PC-9 (cell line): Measurements from ENCODE around the gene ABCC3. TPM values are rescaled to one million over a fixed set of nuclear protein-coding genes. Genes with fewer than 3 reads are reported as not detected.
A peak's percentile ranks its signal among the peaks of the same experiment; 100 is the strongest.

Source experiments
- BruUV-seq: library from RNA; stranded (reverse); fragments of 400-500 nt; replicated peaks from 2 replicates; lab custom pipeline; 2021; lab: Mats Ljungman, UMichigan
- CTCF ChIA-PET: fragments of 300-600 bp; sonication (Branson Sonifier 250); formaldehyde crosslinking; loops from one replicate; lab custom pipeline; 2022; ENCODE audit warnings: antibody characterized with exemption; lab: Charles Lee
- POLR2A ChIA-PET: fragments of 300-600 bp; sonication (Branson Sonifier 250); formaldehyde crosslinking; loops from one replicate; lab custom pipeline; 2022; ENCODE audit warnings: antibody characterized with exemption; ENCODE audit not compliant: unreplicated experiment; lab: Charles Lee
- DNase-seq, 2 experiments: peaks; one replicate each; pipeline versions ENCODE4 v3.0.0 to v3.0.0-alpha.2; 2015 to 2022; ENCODE audit warnings: mixed read lengths in 1 of 2
- H2AFZ ChIP-seq: fragments of 200-600 bp; sonication (generic); 2 replicates; pipeline ENCODE4 v1.8.1; 2017; ENCODE audit warnings: antibody characterized with exemption
- H3F3A ChIP-seq: fragments of 200-600 bp; sonication (generic); 2 replicates; pipeline ENCODE4 v1.8.1; 2017; ENCODE audit warnings: antibody characterized with exemption, mild to moderate bottlenecking, low read depth; ENCODE audit not compliant: insufficient read depth
- H3K27ac ChIP-seq: fragments of 200-600 bp; sonication (generic); 2 replicates; pipeline ENCODE4 v1.6.1; 2016; ENCODE audit warnings: mixed run types
- H3K27me3 ChIP-seq: fragments of 200-600 bp; sonication (generic); 2 replicates; pipeline ENCODE4 v1.6.1; 2016; ENCODE audit warnings: low read depth, mixed run types; ENCODE audit not compliant: insufficient read depth
- H3K36me3 ChIP-seq: fragments of 200-600 bp; sonication (generic); 2 replicates; pipeline ENCODE4 v1.6.1; 2016; ENCODE audit warnings: low read depth, mixed run types
- H3K4me1 ChIP-seq: fragments of 200-600 bp; sonication (generic); replicated peaks from 2 replicates; pipeline ENCODE4 v1.6.1; 2016; ENCODE audit warnings: mixed run types; ENCODE audit not compliant: insufficient read depth
- H3K4me2 ChIP-seq: fragments of 200-600 bp; sonication (generic); 2 replicates; pipeline ENCODE4 v1.6.1; 2017; ENCODE audit warnings: mixed run types
- H3K4me3 ChIP-seq: fragments of 200-600 bp; sonication (generic); 2 replicates; pipeline ENCODE4 v1.6.1; 2016; ENCODE audit warnings: mixed run types
- H3K79me2 ChIP-seq: fragments of 200-600 bp; sonication (generic); 2 replicates; pipeline ENCODE4 v1.6.1; 2017; ENCODE audit warnings: low read depth, mixed run types
- H3K9me2 ChIP-seq: fragments of 200-600 bp; sonication (generic); 2 replicates; pipeline ENCODE4 v1.8.1; 2017; ENCODE audit warnings: mild to moderate bottlenecking; ENCODE audit not compliant: insufficient read depth
- H3K9me3 ChIP-seq: fragments of 200-600 bp; sonication (generic); 2 replicates; pipeline ENCODE4 v1.8.1; 2016; ENCODE audit warnings: low read depth; ENCODE audit not compliant: insufficient read depth
- H4K20me1 ChIP-seq: fragments of 200-600 bp; sonication (generic); 2 replicates; pipeline ENCODE4 v1.8.1; 2017; ENCODE audit not compliant: insufficient read depth
- CTCF ChIP-seq: fragments of 200-600 bp; sonication (generic); conservative IDR thresholded peaks from 2 replicates; pipeline ENCODE4 v1.6.1; 2017; ENCODE audit warnings: mixed run types, antibody characterized with exemption, mild to moderate bottlenecking, moderate library complexity
- EZH2 ChIP-seq: fragments of 200-600 bp; sonication (generic); IDR thresholded peaks from 2 replicates; pipeline ENCODE4 v1.8.0; 2017; ENCODE audit warnings: antibody characterized with exemption, low read depth
- intact Hi-C: fragments of 100-400 bp; cut with micrococcal nuclease; formaldehyde crosslinking; loops from one replicate; pipeline ENCODE4 v1.10.0; 2022; ENCODE audit not compliant: unreplicated experiment
- total RNA-seq: library from RNA; stranded (reverse); gene quantifications from 2 replicates; pipeline ENCODE4 v1.2.3, GENCODE V29; 2021

ABCC3 gene
- total RNA-seq, 1 experiment from 2014 or later: 221 TPM

- H3K4me2 ChIP-seq: peak overlapping the region; percentile 39
- H3K36me3 ChIP-seq: peaks cover 53% of the 10 kb centered on the region
- no peak for DNase-seq
- no peak overlapping the region for H2AFZ ChIP-seq
- H3K9me2 ChIP-seq: no peaks in the 10 kb centered on the region
- TF ChIP-seq EZH2: no peak
- no peak for TF ChIP-seq CTCF
- POLR2A ChIA-PET: interaction anchor here (0.6 to 1.1 kb wide), 4 partner anchors 15 to 249 kb away, joined by 3 to 6 read pairs (median 4); no protein-coding TSS in a partner anchor
- H3F3A ChIP-seq: peaks cover 99% of the 10 kb centered on the region
- no peak overlapping the region for H3K4me3 ChIP-seq
- no peaks in the 10 kb centered on the region for H3K9me3 ChIP-seq
- peak overlapping the region; percentile 37 for H3K27ac ChIP-seq
- CTCF ChIA-PET: interaction anchor here (0.6 to 1.1 kb wide), 3 partner anchors 61 to 150 kb away, joined by 4 to 6 read pairs (median 4); no protein-coding TSS in a partner anchor
- 0 out of 2 replicates have a peak, but pooled peaks cover 5% of the 10 kb centered on the region for H3K79me2 ChIP-seq
- peaks cover 90% of the 10 kb centered on the region for H3K4me1 ChIP-seq
- intact Hi-C loops: loop anchor here (10.0 kb wide), 1 partner anchor 487 kb away; the partner anchor contains the start of gene COL1A1
- H4K20me1 ChIP-seq: no peaks in the 10 kb centered on the region
- BruUV-seq: no TSS peak
- H3K27me3 ChIP-seq: no peaks in the 10 kb centered on the region
Observed at GRCh38 chr17:50691550-50692447, 57.1 kb downstream of the ABCC3 start.

GRCh38 chr17:50692448-50693035 is 57.9 kb downstream of the ABCC3 start:
- peaks cover 93% of the 10 kb centered on the region for H3K4me1 ChIP-seq
- H2AFZ ChIP-seq: no peak overlapping the region
- intact Hi-C loops: loop anchor here (10.0 kb wide), 1 partner anchor 488 kb away; the partner anchor contains the start of gene COL1A1
- H4K20me1 ChIP-seq: no peaks in the 10 kb centered on the region; the same call in 1 of the 2 replicates
- no peaks in the 10 kb centered on the region for H3K9me2 ChIP-seq
- H3K9me3 ChIP-seq: no peaks in the 10 kb centered on the region
- BruUV-seq: no TSS peak
- peak overlapping the region; percentile 37 for H3K4me2 ChIP-seq
- 0 out of 2 replicates have a peak, but pooled peaks cover 5% of the 10 kb centered on the region for H3K79me2 ChIP-seq
- TF ChIP-seq CTCF (no peak), EZH2 (no peak)
- peaks cover 55% of the 10 kb centered on the region for H3K36me3 ChIP-seq
- no peak overlapping the region for H3K4me3 ChIP-seq
- no peak for DNase-seq
- ChIA-PET POLR2A (interaction anchor here (0.6 to 0.7 kb wide), 2 partner anchors 209 to 266 kb away, joined by 5 read pairs; no protein-coding TSS in a partner anchor), CTCF (interaction anchor here (0.6 to 1.1 kb wide), 2 partner anchors 68 to 151 kb away, joined by 4 to 9 read pairs; no protein-coding TSS in a partner anchor)
- H3K27ac ChIP-seq: peak overlapping the region; percentile 46
- H3K27me3 ChIP-seq: no peaks in the 10 kb centered on the region
- H3F3A ChIP-seq: peaks cover 100% of the 10 kb centered on the region
